K562 (cell line): ENCODE results near the gene SFRP5. TPM values are rescaled to one million over a fixed set of nuclear protein-coding genes. Genes with fewer than 3 reads are reported as not detected.

Source experiments
- BCL6 ChIP-seq: fragments of 250-450 bp; sonication (Bioruptor Pico); IDR thresholded peaks from 2 replicates; pipeline ENCODE4 v1.4.0; 2020
- CAMTA2 ChIP-seq: fragments of 250-450 bp; sonication (Bioruptor Pico); conservative IDR thresholded peaks from 2 replicates; pipeline ENCODE4 v1.5.1; 2022
- DACH1 ChIP-seq: fragments of 450-650 bp; IDR thresholded peaks from 2 replicates; pipeline ENCODE4 v1.6.1; 2018; ENCODE audit not compliant: partially characterized antibody
- EGR1 ChIP-seq: fragments of 450-650 bp; conservative IDR thresholded peaks from 2 replicates; pipeline ENCODE4 v1.6.1; 2017; ENCODE audit warnings: mild to moderate bottlenecking
- MBD1 ChIP-seq: fragments of 250-450 bp; sonication (Bioruptor Pico); IDR thresholded peaks from 2 replicates; pipeline ENCODE4 v1.8.0; 2022; ENCODE audit warnings: inconsistent platforms
- MYBL2 ChIP-seq, 2 experiments: fragments of 450-650 bp in 1 of 2; sonication (generic) in 1 of 2; formaldehyde crosslinking in 1 of 2; IDR thresholded peaks; 2 replicates each; pipeline versions ENCODE4 v1.6.1 to v1.8.1; 2017 to 2022; ENCODE audit warnings: borderline replicate concordance in 1 of 2, inconsistent platforms in 1 of 2, low read depth in 1 of 2, mild to moderate bottlenecking in 1 of 2, missing genetic modification reagents in 1 of 2, moderate library complexity in 1 of 2
- NCOA6 ChIP-seq: fragments of 450-650 bp; IDR thresholded peaks from 2 replicates; pipeline ENCODE4 v1.6.1; 2017; ENCODE audit warnings: mild to moderate bottlenecking
- POLR3G ChIP-seq: IDR thresholded peaks from 2 replicates; pipeline ENCODE4 v1.6.1; 2011; ENCODE audit not compliant: insufficient read length, insufficient replicate concordance; ENCODE audit errors: extremely low read depth
- SRF ChIP-seq, 2 experiments: fragments of 250-450, 450-650 bp in 1 of 2; sonication (Bioruptor Pico) in 1 of 2; sonication (generic) in 1 of 2; formaldehyde crosslinking; IDR thresholded peaks; 2 replicates each; pipeline versions ENCODE4 v1.5.0 to v1.5.1; 2020 to 2022; ENCODE audit warnings: mild to moderate bottlenecking in 1 of 2, missing genetic modification reagents in 1 of 2
- ZBTB1 ChIP-seq: sonication (generic); formaldehyde crosslinking; IDR thresholded peaks from 2 replicates; pipeline ENCODE4 v1.8.1; 2023; ENCODE audit warnings: missing genetic modification reagents, low read depth, mild to moderate bottlenecking, borderline replicate concordance
- ZBTB40 ChIP-seq, 2 experiments: fragments of 450-650 bp in 1 of 2; sonication (generic) in 1 of 2; formaldehyde crosslinking in 1 of 2; IDR thresholded peaks; 2 replicates each; pipeline versions ENCODE4 v1.7.1 to v1.9.0; 2016 to 2022; ENCODE audit warnings: inconsistent platforms in 1 of 2, mild to moderate bottlenecking in 1 of 2, missing genetic modification reagents in 1 of 2
- ZNF584 ChIP-seq: fragments of 200-800 bp; sonication (Bioruptor generic); IDR thresholded peaks from 2 replicates; pipeline ENCODE4 v1.6.1; 2016; ENCODE audit warnings: low read depth, mild to moderate bottlenecking, missing genetic modification characterization, missing compliant biosample characterization
- ZNF592 ChIP-seq: fragments of 450-650 bp; IDR thresholded peaks from 2 replicates; pipeline ENCODE4 v1.6.1; 2017; ENCODE audit warnings: antibody characterized with exemption, mild to moderate bottlenecking
- polyA plus RNA-seq, 8 experiments: library from polyadenylated mRNA; depleted of rRNA in 4 of 8; stranded (reverse) in 5 of 8; unstranded in 3 of 8; fragments of >200 nt; fragmentation: Nextera tagmentation in 2 of 8; fragmentation: Illumina TruSeq in 1 of 8; extraction: Ambion mirVana in 2 of 8; extraction: Trizol in 1 of 8; gene quantifications; 2 replicates each; pipeline versions ENCODE4 v1.2.1 to v1.2.3, GENCODE V29; 2011 to 2014; ENCODE audit warnings: inconsistent platforms in 1 of 8, missing spikeins in 1 of 8
- total RNA-seq, 7 experiments: library from RNA; depleted of rRNA in 6 of 7; stranded (reverse); fragments of >200 nt in 6 of 7; fragmentation: Illumina TruSeq in 2 of 7; extraction: Trizol in 2 of 7; gene quantifications; 2 replicates each; pipeline versions ENCODE4 v1.2.1 to v1.2.3, GENCODE V29; 2011 to 2021; ENCODE audit warnings: low replicate concordance in 1 of 7

SFRP5 gene
- total and polyA plus RNA-seq, 9 of the 15 experiments (the other 6 are each of a cell fraction or from before 2014, with no cell fraction given), result 0.07 to 0.29 (median 0.13) TPM; not detected in 3

DNA sequence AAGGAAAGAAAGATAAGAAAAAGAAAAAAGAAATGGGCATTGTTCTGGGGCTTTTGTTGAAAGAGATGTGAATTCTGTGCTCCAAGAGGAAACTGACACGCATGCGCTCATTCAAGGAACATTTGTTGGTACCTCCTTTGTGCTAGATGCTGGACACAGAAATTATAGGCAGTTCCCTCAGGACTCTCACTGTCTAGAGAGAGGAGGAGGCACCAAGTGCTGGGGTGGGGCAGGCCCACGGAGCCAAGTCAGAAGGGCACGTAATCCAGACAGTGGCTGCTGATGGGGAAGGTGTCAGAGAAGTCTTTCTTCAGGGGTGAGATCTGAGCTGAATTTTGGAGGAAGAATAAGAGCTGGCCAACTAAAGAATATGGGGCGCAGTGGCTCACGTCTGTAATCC lies 37.8 kb downstream of the SFRP5 start (continued):
- TF ChIP-seq ZBTB40 (IDR thresholded peaks at IDR 0.05) (no peak), ZBTB40 (CRISPR knock-in tag; IDR thresholded peaks at IDR 0.05) (no peak), EGR1 (no peak), MBD1 (CRISPR knock-in tag) (no peak), BCL6 (CRISPR knock-in tag) (no peak), POLR3G (no peak), SRF (CRISPR knock-in tag; IDR thresholded peaks at IDR 0.05) (no peak), MYBL2 (IDR thresholded peaks at IDR 0.05; ENCODE audit: low read depth) (no peak), MYBL2 (CRISPR knock-in tag; IDR thresholded peaks at IDR 0.05; ENCODE audit: borderline replicate concordance) (no peak), ZBTB1 (CRISPR knock-in tag) (no peak), DACH1 (no peak), ZNF592 (no peak), CAMTA2 (no peak), NCOA6 (no peak), ZNF584 (no peak)
